ENCODE measurements around the gene HSF2. TPM values are rescaled to one million over a fixed set of nuclear protein-coding genes. Genes with fewer than 3 reads are reported as not detected.

Gene HSF2
- total RNA-seq, 1 experiment from 2014 or later: 19.8 TPM

- no TSS peak for BruUV-seq (replicated peaks)
- H4K20me1 ChIP-seq (ENCODE audit: insufficient read depth): no peaks in the 10 kb centered on the region
- ATAC-seq (no peak), DNase-seq (ENCODE audit: low read depth, low spot score) (no peak)
- H3K27me3 ChIP-seq (ENCODE audit: insufficient read depth, low read length): no peaks in the 10 kb centered on the region
- no peaks in the 10 kb centered on the region for H3K4me1 ChIP-seq (ENCODE audit: control insufficient read depth in 1 of 2, insufficient read depth in 2 of 2, low read length in 2 of 2)
- H3K27ac ChIP-seq (ENCODE audit: low read depth, low read length): no peak overlapping the region
- POLR2A ChIA-PET: no interaction called here
- no peak overlapping the region for H2AFZ ChIP-seq (ENCODE audit: low read depth, low read length, poor library complexity, severe bottlenecking)
- H3K4me2 ChIP-seq (ENCODE audit: low read length): no peak overlapping the region
- no peaks in the 10 kb centered on the region for H3K9me2 ChIP-seq (ENCODE audit: insufficient read depth)
- no peaks in the 10 kb centered on the region for H3K9me3 ChIP-seq (ENCODE audit: control insufficient read depth in 1 of 2, insufficient read depth in 1 of 2, low read depth in 1 of 2, low read length in 2 of 2)
- H3K36me3 ChIP-seq (ENCODE audit: control insufficient read depth in 1 of 2, insufficient read depth in 2 of 2, low read length in 2 of 2): no peaks in the 10 kb centered on the region
- intact Hi-C loops (cut with micrococcal nuclease): no loop called here
- CTCF ChIA-PET: no interaction called here
- no peak overlapping the region for H3K4me3 ChIP-seq (replicated peaks in 1 of 2; ENCODE audit: low read depth in 1 of 2, low read length in 2 of 2)
- TF ChIP-seq RAD21 (IDR thresholded peaks at IDR 0.05; ENCODE audit: low read depth) (no peak), FOSL1 (IDR thresholded peaks at IDR 0.05; ENCODE audit: low read depth) (no peak), ZNF274 (IDR thresholded peaks at IDR 0.05; ENCODE audit: low read depth, low read length) (no peak), ATF3 (IDR thresholded peaks at IDR 0.05) (no peak), ZFX (IDR thresholded peaks at IDR 0.05) (no peak), REST (IDR thresholded peaks at IDR 0.05; ENCODE audit: low read depth) (no peak), ELF1 (IDR thresholded peaks at IDR 0.05; ENCODE audit: borderline replicate concordance, low read depth) (no peak), EGR1 (IDR thresholded peaks at IDR 0.05; ENCODE audit: low read depth) (no peak), MAX (IDR thresholded peaks at IDR 0.05) (no peak), POLR2AphosphoS5 (IDR thresholded peaks at IDR 0.05; ENCODE audit: low read depth, low read length) (no peak), CTCF (IDR thresholded peaks at IDR 0.05 in 2 of 3, conservative IDR thresholded peaks at IDR 0.05 in 1 of 3; ENCODE audit: borderline replicate concordance in 1 of 3, insufficient read depth in 1 of 3, low read depth in 2 of 3, low read length in 2 of 3) (no peak), CBX3 (IDR thresholded peaks at IDR 0.05; ENCODE audit: low read depth) (no peak), JUND (IDR thresholded peaks at IDR 0.05) (no peak), POLR2A (IDR thresholded peaks at IDR 0.05; ENCODE audit: borderline replicate concordance, extremely low read depth, insufficient read depth, insufficient read length) (no peak), SP1 (IDR thresholded peaks at IDR 0.05; ENCODE audit: low read depth) (no peak), EZH2phosphoT487 (IDR thresholded peaks at IDR 0.05; ENCODE audit: borderline replicate concordance) (no peak), SRF (IDR thresholded peaks at IDR 0.05; ENCODE audit: low read depth) (no peak), CEBPB (IDR thresholded peaks at IDR 0.05; ENCODE audit: low read depth) (no peak)
- no peaks in the 10 kb centered on the region for H3K79me2 ChIP-seq (ENCODE audit: insufficient read depth, low read length)
- RAD21 ChIA-PET (ENCODE audit: low non-redundant PET in 1 of 2, low total read pairs in 2 of 2, uncharacterized antibody in 2 of 2, unreplicated experiment in 2 of 2): no interaction called here
- no peak overlapping the region for H3K9ac ChIP-seq (ENCODE audit: low read length)
These were observed 13.4 kb upstream of the HSF2 start for GRCh38 chr6:122385857-122386612.

All from HCT116 (cell line).